ENCODE data around the gene ATXN2. TPM values are rescaled to one million over a fixed set of nuclear protein-coding genes. Genes with fewer than 3 reads are reported as not detected.

ATXN2 gene
- polyA plus RNA-seq, 1 donor: 54.3 TPM

GRCh38 chr12:111418594-111418880, 180.6 kb downstream of the ATXN2 start:
- Histone ChIP-seq H3K36me3 (ENCODE audit: control insufficient read depth, insufficient read depth, low read length) (peaks cover 5% of the 10 kb centered on the region), H3K27me3 (ENCODE audit: control insufficient read depth, insufficient read depth, low read length) (no peaks in the 10 kb centered on the region), H3K27ac (ENCODE audit: low read length) (no peak overlapping the region), H3K4me3 (ENCODE audit: low read length) (no peak overlapping the region), H3K9me3 (ENCODE audit: control insufficient read depth, low read depth, low read length) (peaks cover 3% of the 10 kb centered on the region), H3K4me1 (ENCODE audit: control insufficient read depth, insufficient read depth, low read length) (peaks cover 3% of the 10 kb centered on the region)
- WGBS (ENCODE audit: insufficient coverage, low lambda C conversion rate): no CpG with 5 or more reads among the region's 30 CpGs
- DNase-seq: no peak

GRCh38 chr12:111417784-111418593, 181.1 kb downstream of the ATXN2 start:
- Histone ChIP-seq H3K4me1 (ENCODE audit: control insufficient read depth, insufficient read depth, low read length) (peaks cover 3% of the 10 kb centered on the region), H3K4me3 (ENCODE audit: low read length) (no peak overlapping the region), H3K9me3 (ENCODE audit: control insufficient read depth, low read depth, low read length) (peaks cover 3% of the 10 kb centered on the region), H3K27ac (ENCODE audit: low read length) (no peak overlapping the region), H3K27me3 (ENCODE audit: control insufficient read depth, insufficient read depth, low read length) (no peaks in the 10 kb centered on the region), H3K36me3 (ENCODE audit: control insufficient read depth, insufficient read depth, low read length) (peaks cover 5% of the 10 kb centered on the region)
- WGBS (ENCODE audit: insufficient coverage, low lambda C conversion rate): 71% methylated on average over 1 of the region's 67 CpGs
- DNase-seq: no peak

GRCh38 chr12:111417290-111417689, 181.8 kb downstream of the ATXN2 start:
- H3K27me3 ChIP-seq (ENCODE audit: control insufficient read depth, insufficient read depth, low read length): no peaks in the 10 kb centered on the region
- DNase-seq: no peak
- H3K27ac ChIP-seq (ENCODE audit: low read length): no peak overlapping the region
- H3K9me3 ChIP-seq (ENCODE audit: control insufficient read depth, low read depth, low read length): peaks cover 3% of the 10 kb centered on the region
- H3K4me1 ChIP-seq (ENCODE audit: control insufficient read depth, insufficient read depth, low read length): peaks cover 3% of the 10 kb centered on the region
- no CpG with 5 or more reads among the region's 2 CpGs for WGBS (ENCODE audit: insufficient coverage, low lambda C conversion rate)
- peaks cover 5% of the 10 kb centered on the region for H3K36me3 ChIP-seq (ENCODE audit: control insufficient read depth, insufficient read depth, low read length)
- H3K4me3 ChIP-seq (ENCODE audit: low read length): no peak overlapping the region

GRCh38 chr12:111414711-111415252, 184.3 kb downstream of the ATXN2 start:
- H3K36me3 ChIP-seq (ENCODE audit: control insufficient read depth, insufficient read depth, low read length): no peaks in the 10 kb centered on the region
- no peaks in the 10 kb centered on the region for H3K27me3 ChIP-seq (ENCODE audit: control insufficient read depth, insufficient read depth, low read length)
- H3K4me3 ChIP-seq (ENCODE audit: low read length): no peak overlapping the region
- WGBS (ENCODE audit: insufficient coverage, low lambda C conversion rate): no CpG with 5 or more reads among the region's 7 CpGs
- H3K4me1 ChIP-seq (ENCODE audit: control insufficient read depth, insufficient read depth, low read length): peaks cover 3% of the 10 kb centered on the region
- no peak for DNase-seq
- no peak overlapping the region for H3K27ac ChIP-seq (ENCODE audit: low read length)
- peaks cover 3% of the 10 kb centered on the region for H3K9me3 ChIP-seq (ENCODE audit: control insufficient read depth, low read depth, low read length)

GRCh38 chr12:111413442-111414086, 185.6 kb downstream of the ATXN2 start:
- DNase-seq: peak in 1 of 2 donors; percentile 76
- Histone ChIP-seq H3K27ac (ENCODE audit: low read length) (no peak overlapping the region), H3K4me1 (ENCODE audit: control insufficient read depth, insufficient read depth, low read length) (peaks cover 3% of the 10 kb centered on the region)

GRCh38 chr12:111412830-111413441, 186.2 kb downstream of the ATXN2 start:
- Histone ChIP-seq H3K27me3 (ENCODE audit: control insufficient read depth, insufficient read depth, low read length) (no peaks in the 10 kb centered on the region), H3K4me1 (ENCODE audit: control insufficient read depth, insufficient read depth, low read length) (peaks cover 3% of the 10 kb centered on the region), H3K9me3 (ENCODE audit: control insufficient read depth, low read depth, low read length) (peaks cover 3% of the 10 kb centered on the region), H3K4me3 (ENCODE audit: low read length) (no peak overlapping the region), H3K27ac (ENCODE audit: low read length) (no peak overlapping the region), H3K36me3 (ENCODE audit: control insufficient read depth, insufficient read depth, low read length) (no peaks in the 10 kb centered on the region)
- WGBS (ENCODE audit: insufficient coverage, low lambda C conversion rate): no CpG with 5 or more reads among the region's 6 CpGs
- DNase-seq: no peak

More at GRCh38 chr12:111413442-111414086, 185.6 kb downstream of the ATXN2 start:
- no peaks in the 10 kb centered on the region for H3K36me3 ChIP-seq (ENCODE audit: control insufficient read depth, insufficient read depth, low read length)
- peaks cover 3% of the 10 kb centered on the region for H3K9me3 ChIP-seq (ENCODE audit: control insufficient read depth, low read depth, low read length)
- no peak overlapping the region for H3K4me3 ChIP-seq (ENCODE audit: low read length)
- no CpG with 5 or more reads among the region's 12 CpGs for WGBS (ENCODE audit: insufficient coverage, low lambda C conversion rate)
- H3K27me3 ChIP-seq (ENCODE audit: control insufficient read depth, insufficient read depth, low read length): no peaks in the 10 kb centered on the region

- Histone ChIP-seq H3K4me3 (ENCODE audit: low read length) (no peak overlapping the region), H3K27me3 (ENCODE audit: control insufficient read depth, insufficient read depth, low read length) (no peaks in the 10 kb centered on the region), H3K36me3 (ENCODE audit: control insufficient read depth, insufficient read depth, low read length) (no peaks in the 10 kb centered on the region), H3K27ac (ENCODE audit: low read length) (no peak overlapping the region), H3K4me1 (ENCODE audit: control insufficient read depth, insufficient read depth, low read length) (peaks cover 3% of the 10 kb centered on the region), H3K9me3 (ENCODE audit: control insufficient read depth, low read depth, low read length) (no peaks in the 10 kb centered on the region)
- WGBS (ENCODE audit: insufficient coverage, low lambda C conversion rate): no CpG with 5 or more reads among the region's 15 CpGs
- DNase-seq: no peak
Observed at GRCh38 chr12:111412007-111412829, 186.9 kb downstream of the ATXN2 start.

- H3K4me1 ChIP-seq (ENCODE audit: control insufficient read depth, insufficient read depth, low read length): peaks cover 9% of the 10 kb centered on the region
- peaks cover 2% of the 10 kb centered on the region for H3K9me3 ChIP-seq (ENCODE audit: control insufficient read depth, low read depth, low read length)
- H3K4me3 ChIP-seq (ENCODE audit: low read length): no peak overlapping the region
- H3K27ac ChIP-seq (ENCODE audit: low read length): no peak overlapping the region
- no peaks in the 10 kb centered on the region for H3K36me3 ChIP-seq (ENCODE audit: control insufficient read depth, insufficient read depth, low read length)
- WGBS (ENCODE audit: insufficient coverage, low lambda C conversion rate): no CpG with 5 or more reads among the region's 8 CpGs
- no peak for DNase-seq
- H3K27me3 ChIP-seq (ENCODE audit: control insufficient read depth, insufficient read depth, low read length): peaks cover 4% of the 10 kb centered on the region
Observed at GRCh38 chr12:111411185-111411764, 187.8 kb downstream of the ATXN2 start.

- Histone ChIP-seq H3K4me1 (ENCODE audit: control insufficient read depth, insufficient read depth, low read length) (peaks cover 10% of the 10 kb centered on the region), H3K27me3 (ENCODE audit: control insufficient read depth, insufficient read depth, low read length) (peaks cover 4% of the 10 kb centered on the region), H3K4me3 (ENCODE audit: low read length) (no peak overlapping the region), H3K36me3 (ENCODE audit: control insufficient read depth, insufficient read depth, low read length) (no peaks in the 10 kb centered on the region), H3K27ac (ENCODE audit: low read length) (no peak overlapping the region), H3K9me3 (ENCODE audit: control insufficient read depth, low read depth, low read length) (peaks cover 2% of the 10 kb centered on the region)
- no CpG with 5 or more reads among the region's 12 CpGs for WGBS (ENCODE audit: insufficient coverage, low lambda C conversion rate)
- DNase-seq: no peak
Observed at GRCh38 chr12:111410431-111411184, 188.5 kb downstream of the ATXN2 start.
